ENCODE data around the gene MATCAP1. TPM values are rescaled to one million over a fixed set of nuclear protein-coding genes. Genes with fewer than 3 reads are reported as not detected.

MATCAP1 gene
- total and polyA plus RNA-seq, 2 of the 13 experiments (the other 11 are each of a cell fraction or from before 2014, with no cell fraction given): 11.2 to 24.5 TPM

GRCh38 chr16:67227567-67227921 lies 43.8 kb upstream of the MATCAP1 start (continued):
- TF ChIP-seq RFXANK (CRISPR knock-in tag; IDR thresholded peaks at IDR 0.05) (no peak), FIP1L1 (IDR thresholded peaks at IDR 0.05; ENCODE audit: borderline replicate concordance, insufficient read depth, low read depth, low read length) (no peak), ZNF414 (CRISPR knock-in tag; IDR thresholded peaks at IDR 0.05) (no peak), ZNF777 (CRISPR knock-in tag; IDR thresholded peaks at IDR 0.05) (0 out of 2 replicates have a peak, but pooled peaks have one; percentile 9), ZNF296 (CRISPR knock-in tag; conservative IDR thresholded peaks at IDR 0.05) (no peak), ZNF598 (CRISPR knock-in tag; IDR thresholded peaks at IDR 0.05; ENCODE audit: borderline replicate concordance) (no peak), MLXIP (CRISPR knock-in tag; IDR thresholded peaks at IDR 0.05; ENCODE audit: borderline replicate concordance) (no peak), NFKB2 (CRISPR knock-in tag; IDR thresholded peaks at IDR 0.05; ENCODE audit: borderline replicate concordance) (no peak), TCF7L2 (IDR thresholded peaks at IDR 0.05; ENCODE audit: low read depth, low read length) (no peak), RBM39 (IDR thresholded peaks at IDR 0.05; ENCODE audit: low read depth, low read length, poor library complexity, severe bottlenecking) (no peak), YEATS2 (CRISPR knock-in tag; IDR thresholded peaks at IDR 0.05; ENCODE audit: borderline replicate concordance) (no peak), ZNF761 (CRISPR knock-in tag; conservative IDR thresholded peaks at IDR 0.05) (no peak), MYPOP (CRISPR knock-in tag; IDR thresholded peaks at IDR 0.05) (no peak), SRY (CRISPR knock-in tag; IDR thresholded peaks at IDR 0.05) (0 out of 2 replicates have a peak, but pooled peaks have one; percentile 21), ZNF513 (CRISPR knock-in tag; conservative IDR thresholded peaks at IDR 0.05) (no peak), PLSCR1 (CRISPR knock-in tag; IDR thresholded peaks at IDR 0.05; ENCODE audit: borderline replicate concordance) (no peak), RNF219 (CRISPR knock-in tag; IDR thresholded peaks at IDR 0.05) (no peak), ASH2L (IDR thresholded peaks at IDR 0.05; ENCODE audit: insufficient read length, low read depth, low read length) (no peak), NR2F2 (IDR thresholded peaks at IDR 0.05; ENCODE audit: borderline replicate concordance, low read depth) (no peak), KDM5B (CRISPR knock-in tag; IDR thresholded peaks at IDR 0.05; ENCODE audit: borderline replicate concordance) (no peak)

Data from HepG2 (cell line).